Stimulated activated CD4-positive, alpha-beta T cell treated with anti-CD3 and anti-CD28 coated beads, Interleukin-2, amount 100 ng/mL, for 48 hours (primary cell): Measurements from ENCODE around the gene ZNF670.
"Not testable (repeated sequence)": the region's sequence is repeated elsewhere in the genome, so short reads cannot be mapped to it uniquely, and the experiment has no call there.

Experiments
- DNase-seq, 2 donors: peaks; one replicate each; pipeline ENCODE4 v3.0.0-alpha.2; 2020

ZNF670 gene

GRCh38 chr1:247078258-247079140 lies at the start of gene ZNF670:
TSS of gene ZNF670 (minus strand) at chr1:247078811. CDS start at chr1:247078596, 215 bp downstream.
- peak; percentile 90 to 91 for DNase-seq

- DNase-seq: not testable (repeated sequence)
These were observed 49.1 kb upstream of the ZNF670 start for GRCh38 chr1:247127519-247128282.

- DNase-seq: not testable (repeated sequence)
These were observed 48.0 kb upstream of the ZNF670 start for GRCh38 chr1:247126601-247127000.

- not testable (repeated sequence) for DNase-seq
These were observed 47.6 kb upstream of the ZNF670 start for GRCh38 chr1:247126166-247126565.

GRCh38 chr1:247121382-247121781 lies 42.8 kb upstream of the ZNF670 start:
- DNase-seq: no peak

- DNase-seq: not testable (repeated sequence)
These were observed 41.7 kb upstream of the ZNF670 start for GRCh38 chr1:247120408-247120668.

- DNase-seq: no peak
These were observed 41.2 kb upstream of the ZNF670 start for GRCh38 chr1:247119600-247120407.

- DNase-seq: peak in 1 of 2 donors; percentile 10
These were observed 40.4 kb upstream of the ZNF670 start for GRCh38 chr1:247118946-247119446.

GRCh38 chr1:247115545-247115944 lies 36.9 kb upstream of the ZNF670 start:
- DNase-seq: no peak

- DNase-seq: no peak
These were observed 36.5 kb upstream of the ZNF670 start for GRCh38 chr1:247115141-247115510.

- no peak for DNase-seq
These were observed 35.9 kb upstream of the ZNF670 start for GRCh38 chr1:247114351-247115140.

GRCh38 chr1:247113733-247114271 lies 35.2 kb upstream of the ZNF670 start:
- no peak for DNase-seq

GRCh38 chr1:247113094-247113497 lies 34.5 kb upstream of the ZNF670 start:
- DNase-seq: no peak

GRCh38 chr1:247112479-247112781 lies 33.8 kb upstream of the ZNF670 start:
- no peak for DNase-seq

GRCh38 chr1:247111700-247112478 lies 33.3 kb upstream of the ZNF670 start:
- DNase-seq: no peak

- DNase-seq: no peak
These were observed 32.7 kb upstream of the ZNF670 start for GRCh38 chr1:247111259-247111699.

GRCh38 chr1:247110627-247111258 lies 32.1 kb upstream of the ZNF670 start:
- DNase-seq: peak; percentile 24 to 32

GRCh38 chr1:247107694-247108093 lies 29.1 kb upstream of the ZNF670 start:
- DNase-seq: no peak

- DNase-seq: no peak
These were observed 27.4 kb upstream of the ZNF670 start for GRCh38 chr1:247105966-247106365.

- DNase-seq: no peak
These were observed 26.4 kb upstream of the ZNF670 start for GRCh38 chr1:247104965-247105364.
